HepG2 (cell line): ENCODE measurements around the gene DIP2C. TPM values are rescaled to one million over a fixed set of nuclear protein-coding genes. Genes with fewer than 3 reads are reported as not detected.

Experiments
- ATAC-seq: fragments of 200-7000 bp; cut with Tn5 transposase; 3 replicates; pipeline ENCODE4 v1.9.1; 2020; ENCODE audit warnings: mild to moderate bottlenecking, moderate library complexity
- BruUV-seq: library from RNA; stranded (reverse); fragments of 400-500 nt; replicated peaks from 2 replicates; lab custom pipeline; 2021; lab: Mats Ljungman, UMichigan
- CTCF ChIA-PET: fragments of 300-600 bp; formaldehyde crosslinking; extraction: SDS; loops from one replicate; lab custom pipeline; 2021; ENCODE audit warnings: low total read pairs, inconsistent platforms, low intra/inter-chr PET ratio; lab: Yijun Ruan, JAX
- POLR2A ChIA-PET: fragments of 350-600 bp; sonication (Branson Sonifier 250); formaldehyde crosslinking; loops from one replicate; lab custom pipeline; 2020; ENCODE audit warnings: antibody characterized with exemption, inconsistent platforms; lab: Yijun Ruan, JAX
- DNase-seq: peaks from one replicate; pipeline ENCODE4 v3.0.0-alpha.2; 2015; ENCODE audit warnings: low spot score
- FAIRE-seq: peaks from 3 replicates; lab custom pipeline; 2011; peaks lifted over from hg19 to GRCh38; lab: Jason Lieb, UNC
- H2AFZ ChIP-seq: one replicate; pipeline ENCODE4 v1.6.1; 2011; ENCODE audit warnings: low read length, inconsistent platforms
- H3K27ac ChIP-seq: fragments of 300-600 bp; 3 replicates; pipeline ENCODE4 v1.8.0; 2011; ENCODE audit warnings: mixed run types, mild to moderate bottlenecking, mixed read lengths, low read length, inconsistent platforms; ENCODE audit not compliant: insufficient read depth; ENCODE audit errors: extremely low read length
- H3K27me3 ChIP-seq, 2 experiments: fragments of 200-600 bp in 1 of 2; 2 replicates in 1 of 2; 3 replicates in 1 of 2; pipeline versions ENCODE4 v1.6.0 to v1.8.0; 2011; ENCODE audit warnings: low read length in 2 of 2, mild to moderate bottlenecking in 2 of 2, moderate library complexity in 2 of 2, inconsistent platforms in 1 of 2; ENCODE audit not compliant: insufficient read depth in 2 of 2, control insufficient read depth in 1 of 2
- H3K36me3 ChIP-seq, 2 experiments: fragments of 200-600 bp in 1 of 2; replicated peaks in 1 of 2; 2 replicates in 1 of 2; 3 replicates in 1 of 2; pipeline versions ENCODE4 v1.5.1 to v1.8.0; 2011; ENCODE audit warnings: low read length in 2 of 2, inconsistent platforms in 1 of 2; ENCODE audit not compliant: insufficient read depth in 2 of 2, control insufficient read depth in 1 of 2
- H3K4me1 ChIP-seq: 2 replicates; pipeline ENCODE4 v1.5.1; 2012; ENCODE audit warnings: low read length, inconsistent platforms; ENCODE audit not compliant: insufficient read depth
- H3K4me2 ChIP-seq: 2 replicates; pipeline ENCODE4 v1.6.0; 2011; ENCODE audit warnings: low read depth, low read length, inconsistent platforms
- H3K4me3 ChIP-seq, 3 experiments: fragments of 200-600 bp in 1 of 3; sonication (generic), shearing (Covaris generic) in 1 of 3; replicated peaks in 1 of 3; 2 replicates each; pipeline ENCODE4 v1.5.1; 2011 to 2016; ENCODE audit warnings: low read length in 3 of 3, inconsistent platforms in 2 of 3, low read depth in 2 of 3, mild to moderate bottlenecking in 2 of 3, control low read depth in 1 of 3, mixed read lengths in 1 of 3; ENCODE audit not compliant: insufficient read depth in 1 of 3
- H3K79me2 ChIP-seq: one replicate; pipeline ENCODE4 v1.6.1; 2011; ENCODE audit warnings: low read length, inconsistent platforms; ENCODE audit not compliant: insufficient read depth
- H3K9ac ChIP-seq: 2 replicates; pipeline ENCODE4 v1.6.0; 2011; ENCODE audit warnings: mild to moderate bottlenecking, low read depth, low read length, inconsistent platforms; ENCODE audit not compliant: insufficient read depth
- H3K9me3 ChIP-seq: 2 replicates; pipeline ENCODE4 v1.5.1; 2012; ENCODE audit warnings: mild to moderate bottlenecking, low read length
- H4K20me1 ChIP-seq: 2 replicates; pipeline ENCODE4 v1.6.0; 2011; ENCODE audit warnings: inconsistent platforms, mild to moderate bottlenecking, low read length, moderate library complexity; ENCODE audit not compliant: insufficient read depth
- CHCHD3 ChIP-seq: sonication (generic); formaldehyde crosslinking; IDR thresholded peaks from 2 replicates; pipeline ENCODE4 v1.8.0; 2022; ENCODE audit warnings: mild to moderate bottlenecking, missing genetic modification reagents, moderate library complexity
- GABPA ChIP-seq, 2 experiments: IDR thresholded peaks; 2 replicates each; pipeline ENCODE4 v1.6.1; 2011 to 2016; ENCODE audit warnings: low read depth in 2 of 2, low read length in 1 of 2, missing biosample characterization in 1 of 2, missing genetic modification characterization in 1 of 2
- HIC2 ChIP-seq: sonication (generic); formaldehyde crosslinking; IDR thresholded peaks from 2 replicates; pipeline ENCODE4 v1.9.0; 2022; ENCODE audit warnings: low read depth, missing genetic modification reagents
- PTBP1 ChIP-seq: fragments of 200-400 bp; formaldehyde crosslinking; IDR thresholded peaks from 2 replicates; pipeline ENCODE4 v1.6.1; 2018; ENCODE audit warnings: low read length, low read depth; ENCODE audit not compliant: poor library complexity, severe bottlenecking
- RBAK ChIP-seq: sonication (generic); formaldehyde crosslinking; IDR thresholded peaks from 2 replicates; pipeline ENCODE4 v1.5.1; 2020; ENCODE audit warnings: mild to moderate bottlenecking, missing genetic modification reagents
- SRF ChIP-seq: IDR thresholded peaks from 2 replicates; pipeline ENCODE4 v1.6.1; 2011; ENCODE audit warnings: mild to moderate bottlenecking, low read depth, low read length, moderate library complexity
- ZNF143 ChIP-seq: sonication (generic); formaldehyde crosslinking; IDR thresholded peaks from 2 replicates; pipeline ENCODE4 v1.4.0; 2020; ENCODE audit warnings: missing genetic modification reagents
- ZNF577 ChIP-seq: sonication (generic); formaldehyde crosslinking; IDR thresholded peaks from 2 replicates; pipeline ENCODE4 v1.4.0; 2020; ENCODE audit warnings: mild to moderate bottlenecking, low read depth, missing genetic modification reagents, borderline replicate concordance
- whole genome bisulfite sequencing: methylation state at CpG from one replicate; pipeline ENCODE4 v1.1.6; 2017; ENCODE audit warnings: low lambda C conversion rate; 5-methylcytosine and 5-hydroxymethylcytosine counted together
- in situ Hi-C: cut with HindIII; loops from 2 replicates; pipeline ENCODE4 v1.10.0; 2017; ENCODE audit warnings: low pct_unique_long_range_greater_than_20kb; ENCODE audit not compliant: extremely low pct_ligation_motif_present
- intact Hi-C: fragments of 100-400 bp; cut with micrococcal nuclease; formaldehyde crosslinking; loops from one replicate; pipeline ENCODE4 v1.10.0; 2022; ENCODE audit not compliant: unreplicated experiment
- polyA plus RNA-seq, 8 experiments: library from polyadenylated mRNA; depleted of rRNA in 3 of 8; stranded (reverse) in 7 of 8; unstranded in 1 of 8; fragments of >200 nt; fragmentation: Illumina TruSeq in 4 of 8; extraction: Trizol in 4 of 8; gene quantifications; 2 replicates each; pipeline versions ENCODE4 v1.2.1 to v1.2.3, GENCODE V29; 2011 to 2016; ENCODE audit warnings: low read depth in 4 of 8, missing spikeins in 1 of 8, mixed read lengths in 1 of 8; ENCODE audit not compliant: insufficient read depth in 1 of 8
- total RNA-seq, 5 experiments: library from RNA; depleted of rRNA; stranded (reverse); fragments of >200 nt; fragmentation: Illumina TruSeq; extraction: Trizol; gene quantifications; 2 replicates each; pipeline ENCODE4 v1.2.3, GENCODE V29; 2016; ENCODE audit warnings: low read depth in 1 of 5

DIP2C gene
- total and polyA plus RNA-seq, 2 of the 13 experiments (the other 11 are each of a cell fraction or from before 2014, with no cell fraction given), result 2.2 to 2.7 TPM

- Histone ChIP-seq H4K20me1 (no peaks in the 10 kb centered on the region), H3K4me2 (no peak overlapping the region), H3K4me1 (no peaks in the 10 kb centered on the region), H3K9ac (no peak overlapping the region), H2AFZ (no peak overlapping the region), H3K27me3 (no peaks in the 10 kb centered on the region), H3K36me3 (0 out of 5 replicates have a peak, but pooled peaks cover 0 to 4% of the 10 kb centered on the region in 2 experiments), H3K9me3 (no peaks in the 10 kb centered on the region), H3K79me2 (no peaks in the 10 kb centered on the region), H3K27ac (no peak overlapping the region), H3K4me3 (no peak overlapping the region)
- CTCF ChIA-PET, result no interaction called here
- no peak for TF ChIP-seq ZNF143 (CRISPR knock-in tag)
- no peak for TF ChIP-seq CHCHD3
- TF ChIP-seq GABPA (IDR thresholded peaks at IDR 0.05; ENCODE audit: low read depth, low read length), result no peak
- no peak for TF ChIP-seq GABPA (CRISPR knock-in tag; IDR thresholded peaks at IDR 0.05; ENCODE audit: low read depth)
- no peak for TF ChIP-seq ZNF577 (CRISPR knock-in tag)
- no peak for TF ChIP-seq HIC2 (CRISPR knock-in tag)
- TF ChIP-seq SRF, result no peak
- TF ChIP-seq PTBP1, result no peak
- no peak for TF ChIP-seq RBAK (CRISPR knock-in tag)
- ATAC-seq (no peak), DNase-seq (no peak), FAIRE-seq (no peak)
- 90% methylated on average over 4 of the region's 4 CpGs for WGBS
- in situ Hi-C loops, result no loop called here
- POLR2A ChIA-PET, result no interaction called here
- intact Hi-C loops, result no loop called here
- no TSS peak for BruUV-seq
Observed at GRCh38 chr10:293636-294035, 395.8 kb downstream of the DIP2C start.
